PC-9 (cell line): ENCODE results near the gene MAFG.

ENCODE experiments used
- CTCF ChIP-seq: fragments of 200-600 bp; sonication (generic); conservative IDR thresholded peaks from 2 replicates; pipeline ENCODE4 v1.6.1; 2017; ENCODE audit warnings: mixed run types, antibody characterized with exemption, mild to moderate bottlenecking, moderate library complexity
- EZH2 ChIP-seq: fragments of 200-600 bp; sonication (generic); IDR thresholded peaks from 2 replicates; pipeline ENCODE4 v1.8.0; 2017; ENCODE audit warnings: antibody characterized with exemption, low read depth

- TF ChIP-seq CTCF (no peak), EZH2 (no peak)
Observed at GRCh38 chr17:81898885-81899284, 28.6 kb downstream of the MAFG start.
